ENCODE data around the gene NR3C1. TPM values are rescaled to one million over a fixed set of nuclear protein-coding genes. Genes with fewer than 3 reads are reported as not detected.
"Not testable (repeated sequence)": the region's sequence is repeated elsewhere in the genome, so short reads cannot be mapped to it uniquely, and the experiment has no call there.

NR3C1 gene
- total RNA-seq, 1 donor from 2014 or later, result 152 TPM

- no peak for DNase-seq (ENCODE audit: low spot score)
Observed at GRCh38 chr5:143337946-143338345, 65.5 kb downstream of the NR3C1 start.

GRCh38 chr5:143336485-143336884 is 67.0 kb downstream of the NR3C1 start:
- no peak for DNase-seq (ENCODE audit: low spot score)

- DNase-seq (ENCODE audit: low spot score), result no peak
Observed at GRCh38 chr5:143334903-143335302, 68.6 kb downstream of the NR3C1 start.

- not testable (repeated sequence) for DNase-seq (ENCODE audit: low spot score)
Observed at GRCh38 chr5:143334380-143334779, 69.1 kb downstream of the NR3C1 start.

- no peak for DNase-seq (ENCODE audit: low spot score)
Observed at GRCh38 chr5:143331956-143332355, 71.5 kb downstream of the NR3C1 start.

- DNase-seq (ENCODE audit: low spot score), result no peak
Observed at GRCh38 chr5:143329843-143330242, 73.6 kb downstream of the NR3C1 start.

GRCh38 chr5:143328589-143329220 is 74.8 kb downstream of the NR3C1 start:
- DNase-seq (ENCODE audit: low spot score), result no peak

GRCh38 chr5:143325086-143325485 is 78.4 kb downstream of the NR3C1 start:
- not testable (repeated sequence) for DNase-seq (ENCODE audit: low spot score)

GRCh38 chr5:143322931-143323630 is 80.4 kb downstream of the NR3C1 start:
- DNase-seq (ENCODE audit: low spot score), result not testable (repeated sequence)

GRCh38 chr5:143322176-143322575 is 81.3 kb downstream of the NR3C1 start:
- no peak for DNase-seq (ENCODE audit: low spot score)

GRCh38 chr5:143319437-143320227 is 83.9 kb downstream of the NR3C1 start:
- DNase-seq (ENCODE audit: low spot score), result peak; percentile 77

- no peak for DNase-seq (ENCODE audit: low spot score)
Observed at GRCh38 chr5:143318833-143319232, 84.7 kb downstream of the NR3C1 start.

- no peak for DNase-seq (ENCODE audit: low spot score)
Observed at GRCh38 chr5:143318270-143318669, 85.2 kb downstream of the NR3C1 start.

GRCh38 chr5:143316844-143317631 is 86.4 kb downstream of the NR3C1 start:
- no peak for DNase-seq (ENCODE audit: low spot score)

GRCh38 chr5:143316337-143316736 is 87.1 kb downstream of the NR3C1 start:
- DNase-seq (ENCODE audit: low spot score), result no peak

- DNase-seq (ENCODE audit: low spot score), result no peak
Observed at GRCh38 chr5:143315929-143316328, 87.6 kb downstream of the NR3C1 start.

- DNase-seq (ENCODE audit: low spot score), result no peak
Observed at GRCh38 chr5:143315214-143315613, 88.3 kb downstream of the NR3C1 start.

GRCh38 chr5:143314659-143315058 is 88.8 kb downstream of the NR3C1 start:
- peak; percentile 7 for DNase-seq (ENCODE audit: low spot score)

GRCh38 chr5:143314099-143314498 is 89.4 kb downstream of the NR3C1 start:
- no peak for DNase-seq (ENCODE audit: low spot score)

GRCh38 chr5:143313298-143313852 is 90.1 kb downstream of the NR3C1 start:
- DNase-seq (ENCODE audit: low spot score), result no peak

- no peak for DNase-seq (ENCODE audit: low spot score)
Observed at GRCh38 chr5:143312822-143313221, 90.7 kb downstream of the NR3C1 start.
